HUES48 (cell line): Measurements from ENCODE around the gene GSDME.

Source experiments
- H3K27ac ChIP-seq: one replicate; pipeline ENCODE4 v1.7.0; 2013; ENCODE audit warnings: low read depth, low read length, inconsistent platforms
- H3K27me3 ChIP-seq: 2 replicates; pipeline ENCODE4 v1.6.1; 2013; ENCODE audit warnings: mild to moderate bottlenecking, low read length; ENCODE audit not compliant: control insufficient read depth, insufficient read depth
- H3K36me3 ChIP-seq: 2 replicates; pipeline ENCODE4 v1.6.1; 2013; ENCODE audit warnings: low read length; ENCODE audit not compliant: control insufficient read depth, insufficient read depth
- H3K4me1 ChIP-seq: 2 replicates; pipeline ENCODE4 v1.6.1; 2013; ENCODE audit warnings: mild to moderate bottlenecking, low read length; ENCODE audit not compliant: control insufficient read depth, insufficient read depth
- H3K4me3 ChIP-seq: 2 replicates; pipeline ENCODE4 v1.5.1; 2013; ENCODE audit warnings: mild to moderate bottlenecking, low read depth, low read length
- H3K9ac ChIP-seq: 2 replicates; pipeline ENCODE4 v1.6.1; 2013; ENCODE audit warnings: mild to moderate bottlenecking, low read depth, low read length, moderate library complexity
- H3K9me3 ChIP-seq: 2 replicates; pipeline ENCODE4 v1.6.1; 2013; ENCODE audit warnings: low read length; ENCODE audit not compliant: control insufficient read depth, insufficient read depth

The GSDME gene

GRCh38 chr7:24709585-24710360 lies 47.5 kb downstream of the GSDME start:
- Histone ChIP-seq H3K4me3 (no peak overlapping the region), H3K27ac (no peak overlapping the region), H3K9ac (no peak overlapping the region), H3K36me3 (no peaks in the 10 kb centered on the region), H3K4me1 (no peaks in the 10 kb centered on the region; the same call in 1 of the 2 replicates), H3K9me3 (no peaks in the 10 kb centered on the region), H3K27me3 (no peaks in the 10 kb centered on the region)

DNA sequence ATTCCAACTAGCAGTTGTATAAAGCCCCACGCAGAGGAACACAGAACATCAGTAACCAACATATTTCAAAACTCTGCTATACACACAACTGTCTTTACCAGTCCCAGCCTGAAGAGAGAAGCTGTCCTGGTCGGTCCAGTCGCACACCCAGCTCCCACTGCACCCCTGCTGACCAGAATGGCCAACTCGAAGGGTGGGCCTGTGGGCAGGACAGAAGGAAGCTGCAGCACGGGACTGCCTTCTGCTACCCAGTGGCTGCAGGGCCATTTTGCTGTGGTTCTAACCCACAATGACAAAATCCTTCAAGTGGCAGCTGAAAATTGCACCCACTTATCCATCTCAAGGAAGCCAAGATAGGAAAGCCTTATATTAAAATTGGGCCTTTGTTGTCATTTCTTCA lies 48.2 kb downstream of the GSDME start:
- no peaks in the 10 kb centered on the region; the same call in 1 of the 2 replicates for H3K4me1 ChIP-seq
- no peak overlapping the region for H3K27ac ChIP-seq
- no peaks in the 10 kb centered on the region for H3K36me3 ChIP-seq
- H3K9me3 ChIP-seq, result no peaks in the 10 kb centered on the region
- H3K27me3 ChIP-seq, result no peaks in the 10 kb centered on the region
- no peak overlapping the region for H3K9ac ChIP-seq
- no peak overlapping the region for H3K4me3 ChIP-seq

DNA sequence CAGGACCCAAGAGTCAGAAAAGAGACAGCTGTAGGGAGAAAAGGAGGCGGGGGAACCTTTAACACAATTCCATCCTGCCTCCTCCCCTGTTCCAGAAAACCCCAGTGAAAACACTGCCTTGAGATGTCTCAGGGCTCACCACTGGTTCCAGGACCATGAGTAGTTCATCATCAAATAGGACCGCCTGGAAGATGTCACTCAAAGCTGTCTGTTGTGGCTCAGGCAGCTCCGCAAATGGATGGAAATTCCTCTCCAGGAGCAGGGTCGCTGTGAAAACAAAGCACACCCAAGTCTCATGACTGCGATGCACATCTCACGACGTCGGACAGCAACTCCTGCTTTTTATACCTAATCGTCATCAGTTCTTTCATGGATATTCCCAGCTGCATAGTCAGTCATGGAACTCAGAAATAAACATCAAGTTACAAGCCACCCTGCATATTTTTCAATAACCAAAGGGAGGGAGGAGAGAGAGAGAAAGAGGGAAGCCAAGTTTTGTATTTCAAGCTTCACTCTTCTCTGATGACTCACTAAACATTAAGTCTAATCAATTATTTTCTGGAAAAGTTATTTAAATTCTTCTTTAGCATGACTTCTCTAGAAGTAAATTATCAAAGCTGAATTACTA lies 49.2 kb downstream of the GSDME start:
- Histone ChIP-seq H3K9ac (no peak overlapping the region), H3K36me3 (no peaks in the 10 kb centered on the region; the same call in 1 of the 2 replicates), H3K27ac (no peak overlapping the region), H3K9me3 (no peaks in the 10 kb centered on the region), H3K27me3 (no peaks in the 10 kb centered on the region), H3K4me3 (no peak overlapping the region), H3K4me1 (no peaks in the 10 kb centered on the region; the same call in 1 of the 2 replicates)

DNA sequence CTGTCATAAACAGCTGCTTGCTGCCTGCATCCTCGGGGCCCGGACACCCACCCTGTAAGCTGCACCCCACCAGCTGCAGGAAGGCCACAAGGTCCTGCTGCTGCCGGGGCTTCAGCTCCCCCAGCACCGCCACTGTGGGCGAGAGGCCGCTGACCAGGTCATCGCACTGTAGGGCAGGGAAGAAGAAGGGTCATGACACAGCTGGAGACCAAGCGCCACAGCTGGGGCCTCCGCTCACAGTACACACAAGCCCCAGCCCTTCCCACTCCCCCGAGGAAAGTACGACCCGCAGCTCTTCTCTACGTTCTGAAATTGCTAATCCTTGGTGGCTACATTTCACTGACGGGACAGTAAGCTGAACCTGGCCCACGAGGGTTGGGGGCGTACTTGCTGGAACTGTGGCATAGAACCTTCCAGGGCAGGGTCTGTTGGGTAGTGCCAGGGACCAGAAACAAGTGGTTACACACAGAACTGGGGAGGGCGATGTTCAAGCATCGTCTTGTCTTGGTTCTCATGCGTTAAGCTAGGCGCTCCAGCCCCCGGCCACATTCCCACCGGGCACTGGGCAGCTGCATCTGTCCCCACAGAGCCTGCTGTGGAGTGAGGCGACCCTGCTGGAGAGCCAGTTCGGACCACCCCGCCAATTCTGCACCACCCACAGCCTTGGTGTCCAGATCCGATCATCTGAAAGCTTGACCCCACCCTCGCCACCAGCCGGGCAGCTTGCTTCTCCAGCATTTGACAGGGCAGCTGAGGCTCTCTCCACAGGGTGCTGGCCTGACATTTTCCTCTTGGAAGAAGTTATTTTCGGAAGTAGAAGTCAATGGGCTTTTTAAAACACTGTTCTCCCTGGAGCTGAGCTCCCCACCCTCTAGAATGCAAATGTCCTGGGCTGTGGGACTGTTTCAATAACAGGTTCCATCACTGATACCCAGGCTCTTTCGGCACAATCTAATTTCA lies 50.8 kb downstream of the GSDME start:
- no peak overlapping the region for H3K4me3 ChIP-seq
- H3K9ac ChIP-seq, result no peak overlapping the region
- no peaks in the 10 kb centered on the region for H3K27me3 ChIP-seq
- H3K4me1 ChIP-seq, result peaks cover 4% of the 10 kb centered on the region; the same call in 1 of the 2 replicates
- no peaks in the 10 kb centered on the region; the same call in 1 of the 2 replicates for H3K36me3 ChIP-seq
- no peaks in the 10 kb centered on the region for H3K9me3 ChIP-seq
- H3K27ac ChIP-seq, result no peak overlapping the region

- H3K27ac ChIP-seq, result no peak overlapping the region
Observed at GRCh38 chr7:24705461-24705954, 51.8 kb downstream of the GSDME start.

GRCh38 chr7:24704311-24704710 lies 53.0 kb downstream of the GSDME start:
- H3K4me3 ChIP-seq, result no peak overlapping the region
- H3K27me3 ChIP-seq, result no peaks in the 10 kb centered on the region
- peaks cover 15% of the 10 kb centered on the region for H3K4me1 ChIP-seq
- H3K9me3 ChIP-seq, result no peaks in the 10 kb centered on the region
- H3K36me3 ChIP-seq, result no peaks in the 10 kb centered on the region; the same call in 1 of the 2 replicates
- no peak overlapping the region for H3K27ac ChIP-seq
- H3K9ac ChIP-seq, result no peak overlapping the region

More at GRCh38 chr7:24705461-24705954, 51.8 kb downstream of the GSDME start:
- peaks cover 13% of the 10 kb centered on the region for H3K4me1 ChIP-seq
- no peaks in the 10 kb centered on the region; the same call in 1 of the 2 replicates for H3K36me3 ChIP-seq
- no peaks in the 10 kb centered on the region for H3K9me3 ChIP-seq
- no peak overlapping the region for H3K4me3 ChIP-seq
- no peaks in the 10 kb centered on the region for H3K27me3 ChIP-seq
- H3K9ac ChIP-seq, result no peak overlapping the region

- H3K27ac ChIP-seq, result no peak overlapping the region
- H3K36me3 ChIP-seq, result peaks cover 7% of the 10 kb centered on the region
- no peaks in the 10 kb centered on the region for H3K9me3 ChIP-seq
- H3K9ac ChIP-seq, result no peak overlapping the region
- no peaks in the 10 kb centered on the region for H3K27me3 ChIP-seq
- H3K4me3 ChIP-seq, result no peak overlapping the region
- peaks cover 15% of the 10 kb centered on the region; the same call in 1 of the 2 replicates for H3K4me1 ChIP-seq
Observed at GRCh38 chr7:24703296-24703695, 54.0 kb downstream of the GSDME start.

DNA sequence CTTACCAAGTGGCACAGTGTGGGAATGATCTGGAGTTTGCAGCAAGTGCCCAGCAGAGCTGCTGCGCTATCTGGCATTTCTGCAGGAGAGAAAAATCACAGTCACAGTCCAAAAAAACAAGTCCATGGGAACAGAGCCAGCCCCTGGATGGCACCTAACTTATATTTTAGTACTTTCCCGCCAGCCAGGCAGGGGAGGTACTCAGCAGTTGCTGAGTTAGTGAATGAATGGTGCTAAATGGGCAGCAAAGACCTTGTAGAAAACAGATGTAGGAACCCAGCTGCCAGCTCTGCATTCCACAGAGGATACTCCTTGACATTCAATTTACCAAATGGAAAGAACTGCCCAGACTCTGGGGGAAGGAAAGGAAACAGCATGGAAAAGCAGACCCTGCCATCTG lies 54.5 kb downstream of the GSDME start:
- H3K9ac ChIP-seq, result no peak overlapping the region
- H3K9me3 ChIP-seq, result no peaks in the 10 kb centered on the region
- H3K4me1 ChIP-seq, result peaks cover 15% of the 10 kb centered on the region; the same call in 1 of the 2 replicates
- no peaks in the 10 kb centered on the region for H3K27me3 ChIP-seq
- H3K27ac ChIP-seq, result no peak overlapping the region
- peaks cover 10% of the 10 kb centered on the region for H3K36me3 ChIP-seq
- no peak overlapping the region for H3K4me3 ChIP-seq

- H3K27ac ChIP-seq, result no peak overlapping the region
- peaks cover 10% of the 10 kb centered on the region for H3K36me3 ChIP-seq
- no peaks in the 10 kb centered on the region for H3K27me3 ChIP-seq
- H3K4me3 ChIP-seq, result no peak overlapping the region
- no peaks in the 10 kb centered on the region for H3K9me3 ChIP-seq
- H3K4me1 ChIP-seq, result peaks cover 15% of the 10 kb centered on the region; the same call in 1 of the 2 replicates
- no peak overlapping the region for H3K9ac ChIP-seq
Observed at GRCh38 chr7:24701261-24702235, 55.7 kb downstream of the GSDME start.
